Measurements from ENCODE around the gene TTC33.

The TTC33 gene

DNA sequence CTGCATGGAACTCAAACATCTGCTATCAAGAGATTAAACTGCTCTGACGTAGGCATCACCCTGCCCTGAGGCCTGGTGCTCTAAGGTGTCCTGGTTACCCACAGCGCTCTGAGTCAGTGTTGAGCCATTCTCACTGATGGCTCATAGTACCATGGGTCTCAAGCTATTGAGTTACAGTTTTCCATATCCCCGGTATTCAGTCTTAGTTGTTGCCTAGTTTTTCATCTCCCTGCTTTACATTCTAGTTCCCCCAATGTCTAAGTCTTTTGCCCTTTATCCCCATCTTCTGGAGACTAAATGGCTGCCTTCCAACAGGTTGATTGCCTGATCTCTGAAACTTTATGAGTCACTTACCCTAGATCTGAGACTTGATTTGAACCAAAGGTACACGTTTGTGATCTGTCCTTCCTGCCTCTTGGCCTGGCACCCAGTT lies 237.3 kb downstream of the TTC33 start:
- no peak for DNase-seq (ENCODE audit: low read depth)

- DNase-seq (ENCODE audit: low read depth), result no peak
These were observed 240.3 kb downstream of the TTC33 start for GRCh38 chr5:40515476-40515875.

DNA sequence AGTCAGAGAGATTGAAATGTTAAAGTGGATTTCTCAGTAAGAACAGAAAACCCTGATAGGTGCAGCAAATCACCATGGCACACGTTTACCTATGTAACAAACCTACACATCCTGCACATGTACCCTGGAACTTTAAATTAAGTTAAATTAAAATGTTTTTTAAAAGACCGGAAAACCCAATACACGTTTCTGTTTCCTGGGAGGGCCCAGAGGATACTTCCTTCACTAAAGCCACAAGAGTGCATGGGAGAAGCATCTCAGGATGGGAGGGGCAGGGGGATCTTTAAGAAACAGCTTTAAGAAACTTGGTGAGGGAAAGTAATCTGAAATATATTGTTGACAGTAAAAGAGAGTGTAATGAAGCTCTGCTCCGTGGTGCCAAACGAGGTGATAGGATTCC lies 240.8 kb downstream of the TTC33 start:
- DNase-seq (ENCODE audit: low read depth), result peak; percentile 8

DNA sequence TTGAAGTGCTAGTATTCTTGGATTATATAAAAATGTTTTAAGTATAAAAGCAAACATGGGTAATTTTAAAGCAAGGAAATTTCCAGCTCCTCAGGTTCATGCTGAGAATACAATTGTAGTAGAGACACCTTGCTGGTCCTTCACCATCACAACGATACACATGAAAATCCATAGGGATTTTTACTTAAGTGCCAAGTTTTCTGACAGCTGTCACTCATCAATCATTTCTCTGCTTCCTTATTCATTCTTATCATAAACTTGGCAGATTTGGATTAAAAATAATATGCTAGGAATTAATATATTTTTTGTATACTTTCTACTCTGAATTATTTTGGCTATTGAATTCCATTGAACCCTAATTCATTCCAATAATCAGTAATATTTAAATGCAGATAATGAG lies 244.0 kb downstream of the TTC33 start:
- DNase-seq (ENCODE audit: low read depth), result no peak

DNA sequence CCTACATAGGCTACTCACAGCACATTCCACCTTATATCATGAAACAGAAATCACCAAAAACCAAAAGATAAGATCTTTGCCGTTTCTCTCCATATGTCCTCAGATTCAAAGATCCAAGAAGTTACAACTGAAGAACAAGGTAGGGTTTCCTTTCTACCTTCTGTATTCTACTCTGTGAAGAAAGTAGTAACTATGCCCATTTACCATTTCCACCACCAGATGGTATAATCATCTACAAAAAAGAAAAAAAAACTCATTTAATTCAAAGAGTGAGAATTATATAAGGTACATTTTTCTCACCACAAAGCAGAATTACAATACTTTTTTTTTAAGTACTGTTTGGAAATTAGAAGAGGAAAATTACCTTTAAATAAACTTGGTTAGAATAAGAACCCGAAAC lies 248.7 kb downstream of the TTC33 start:
- no peak for DNase-seq (ENCODE audit: low read depth)

DNA sequence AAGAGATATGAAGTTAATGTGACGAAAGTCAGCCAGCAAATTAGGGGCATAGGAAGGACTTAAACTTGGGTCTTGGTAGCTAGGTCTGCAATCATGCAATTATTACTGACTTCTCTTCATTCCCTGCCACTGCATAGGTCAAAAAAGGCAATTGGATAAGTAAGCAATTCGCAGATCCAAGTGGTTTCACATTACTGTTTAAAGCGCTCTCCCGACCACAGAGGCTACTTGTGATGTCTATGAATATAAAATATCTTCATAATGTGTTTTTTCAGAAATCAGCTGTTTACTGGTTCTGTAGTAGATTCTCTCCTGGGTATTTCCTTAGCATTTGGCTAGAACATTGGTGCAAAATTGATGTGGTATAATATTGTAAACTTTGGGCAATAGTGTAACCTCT lies 250.7 kb downstream of the TTC33 start:
- no peak for DNase-seq (ENCODE audit: low read depth)

GRCh38 chr5:40503439-40503838 lies 252.3 kb downstream of the TTC33 start:
- DNase-seq (ENCODE audit: low read depth), result no peak

DNA sequence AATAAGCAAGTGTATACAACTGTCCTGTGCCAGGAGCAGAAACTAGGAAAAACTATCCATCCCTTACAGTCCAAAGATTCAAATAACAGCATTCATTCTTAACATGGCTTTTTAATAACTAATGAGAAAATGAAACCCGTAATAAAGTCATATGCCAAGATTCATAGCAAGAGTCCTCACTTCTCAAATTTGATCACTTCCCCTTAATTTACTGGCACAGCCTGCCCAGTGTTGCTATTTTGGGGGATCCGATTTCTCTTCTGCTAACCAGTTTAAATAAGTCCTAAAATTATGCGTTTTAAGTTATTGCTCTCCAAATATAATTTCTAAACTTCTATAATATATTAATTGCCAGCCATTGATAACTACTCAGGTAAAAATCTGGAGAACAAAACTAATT lies 253.0 kb downstream of the TTC33 start:
- DNase-seq (ENCODE audit: low read depth), result no peak

DNA sequence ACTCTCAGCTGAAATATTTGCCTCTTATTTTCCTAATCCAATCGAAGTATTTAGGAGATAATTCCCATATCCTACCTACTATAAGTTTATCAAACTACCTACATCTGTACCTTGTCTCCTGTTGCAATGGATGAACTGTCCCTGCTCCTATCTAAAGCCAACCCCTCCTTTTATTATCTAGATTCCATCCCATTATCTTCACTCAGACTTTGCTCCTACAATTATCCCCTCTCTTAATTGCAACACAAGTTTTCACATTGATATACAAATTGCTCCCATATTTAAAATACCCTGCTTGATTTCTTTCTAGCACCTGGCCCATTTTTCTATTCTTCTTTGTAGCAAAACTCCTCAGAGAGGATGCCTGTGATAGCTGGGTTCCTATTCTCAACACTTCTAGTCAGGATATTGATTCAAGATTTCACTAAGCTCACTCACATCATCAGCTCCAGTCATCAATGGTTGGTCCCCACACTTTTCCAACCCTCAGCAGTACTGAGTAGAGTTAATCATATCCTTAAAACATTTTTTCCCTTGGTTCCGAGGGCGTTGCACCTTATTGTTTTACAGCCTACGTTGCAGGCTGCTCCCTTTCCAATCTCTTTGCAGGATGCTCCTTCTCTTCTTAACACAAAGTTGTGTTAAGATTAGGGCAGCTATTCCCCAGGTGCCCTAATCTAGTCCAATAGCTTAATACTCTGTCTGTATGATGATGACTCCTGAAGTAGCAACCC lies 253.9 kb downstream of the TTC33 start:
- DNase-seq (ENCODE audit: low read depth), result no peak

- no peak for DNase-seq (ENCODE audit: low read depth)
These were observed 256.1 kb downstream of the TTC33 start for GRCh38 chr5:40499518-40500273.

- DNase-seq (ENCODE audit: low read depth), result no peak
These were observed 256.8 kb downstream of the TTC33 start for GRCh38 chr5:40499007-40499406.

DNA sequence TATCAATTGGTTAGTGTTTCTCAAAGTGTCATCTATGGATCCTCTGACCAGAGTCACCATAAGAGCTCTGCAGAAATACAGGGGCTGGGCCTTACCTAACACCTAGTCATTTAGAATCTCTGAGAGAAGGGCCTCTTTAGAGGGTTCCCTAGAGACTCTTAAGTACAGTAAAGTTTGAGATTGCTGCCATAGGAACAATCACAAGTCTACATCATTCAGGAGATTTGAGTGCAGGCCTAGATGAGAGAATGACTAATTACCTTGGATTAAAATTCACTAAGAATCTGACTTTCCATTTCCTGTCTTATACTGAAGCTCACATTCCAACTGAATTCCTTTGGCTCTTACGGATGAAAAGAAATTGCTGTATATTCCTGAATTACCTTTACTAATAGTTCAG lies 258.2 kb downstream of the TTC33 start:
- DNase-seq (ENCODE audit: low read depth), result no peak

DNA sequence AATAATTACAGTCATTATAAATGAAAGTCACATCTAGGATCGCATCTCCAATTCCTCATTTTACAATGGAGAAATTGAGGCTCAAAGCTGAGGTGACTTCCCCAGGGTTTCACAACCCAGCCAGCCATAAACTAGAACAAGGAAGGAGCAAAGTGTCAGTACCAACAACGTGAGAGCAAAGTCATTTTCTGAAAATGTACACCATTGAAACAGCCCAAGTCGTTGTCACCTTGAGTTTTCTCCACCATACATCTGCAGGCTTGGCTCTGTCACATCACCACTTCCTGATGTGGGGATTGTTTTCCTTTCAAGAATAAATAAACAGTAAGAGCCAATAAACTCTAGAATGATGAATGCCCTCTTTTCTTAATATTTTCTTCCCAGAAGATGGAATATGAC lies 260.5 kb downstream of the TTC33 start:
- DNase-seq (ENCODE audit: low read depth), result no peak

- DNase-seq (ENCODE audit: low read depth), result no peak
These were observed 261.0 kb downstream of the TTC33 start for GRCh38 chr5:40494631-40495236.

- DNase-seq (ENCODE audit: low read depth), result no peak
These were observed 263.7 kb downstream of the TTC33 start for GRCh38 chr5:40492056-40492455.

DNA sequence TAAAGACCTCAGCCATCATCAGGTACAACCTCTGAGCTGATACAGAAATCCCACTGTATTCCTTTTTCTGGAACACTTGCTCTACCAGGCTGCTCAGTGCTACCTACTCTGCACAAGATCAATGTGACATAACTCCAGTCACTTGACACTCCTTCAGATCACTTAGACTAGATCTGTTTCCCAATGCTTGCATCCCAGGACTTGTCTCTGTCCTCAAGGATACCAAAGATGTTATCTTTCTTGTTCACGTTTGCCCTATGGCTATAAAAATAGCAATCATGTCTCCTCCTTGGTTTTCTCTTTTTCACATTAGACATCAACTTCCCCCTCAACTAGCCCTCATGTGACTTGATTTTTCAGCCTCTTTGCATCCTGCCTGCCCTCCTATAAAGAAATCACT lies 264.1 kb downstream of the TTC33 start:
- DNase-seq (ENCODE audit: low read depth), result no peak

DNA sequence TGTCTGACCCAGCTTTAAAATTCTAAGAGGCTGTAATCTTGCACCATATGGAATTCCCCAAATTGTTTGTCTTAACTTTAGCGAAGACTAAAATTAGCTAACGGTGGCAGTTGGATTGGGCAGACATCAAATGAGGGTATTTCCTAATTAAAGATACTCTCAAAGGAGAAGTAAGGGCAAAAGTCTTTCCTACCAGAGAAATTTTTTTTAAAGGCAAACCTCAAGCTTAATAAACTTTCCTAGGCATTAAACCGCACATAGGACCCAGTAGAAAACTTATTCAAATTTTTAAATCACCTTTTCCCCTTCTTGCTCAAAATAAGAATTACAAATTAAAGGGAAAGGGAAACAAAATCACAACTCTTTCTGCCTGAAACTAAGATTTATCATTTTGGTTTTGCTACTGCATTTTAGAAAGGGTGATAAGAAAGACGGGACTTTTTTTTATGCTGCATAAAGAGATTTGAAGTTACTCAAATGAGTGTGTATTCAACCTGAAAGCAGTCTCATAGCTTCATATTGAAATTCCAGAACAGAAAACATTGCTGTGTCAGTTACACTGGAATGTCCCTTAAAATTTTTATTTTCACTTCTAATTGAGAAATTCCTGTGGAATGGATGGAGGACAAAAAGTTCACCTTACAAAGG lies 265.2 kb downstream of the TTC33 start:
- DNase-seq (ENCODE audit: low read depth), result no peak

DNA sequence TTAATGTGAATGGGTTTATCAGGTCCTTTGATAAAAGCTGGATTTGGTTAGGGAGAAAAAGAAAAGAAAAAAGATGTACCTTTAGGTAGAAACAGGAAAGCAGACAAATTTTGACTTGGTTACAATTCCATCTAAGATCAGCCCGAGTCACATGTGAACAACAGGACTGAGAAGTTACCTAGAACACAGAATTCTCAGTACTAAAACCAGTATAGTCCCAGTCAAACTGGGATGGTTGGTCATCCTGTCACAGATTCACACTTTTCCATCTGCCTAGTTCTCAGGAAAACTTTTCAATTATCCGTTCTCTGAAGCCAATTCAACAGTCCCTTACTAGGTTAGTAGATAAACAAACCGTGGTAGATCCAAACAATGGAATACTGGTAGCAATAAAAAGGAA lies 266.3 kb downstream of the TTC33 start:
- DNase-seq (ENCODE audit: low read depth), result no peak

DNA sequence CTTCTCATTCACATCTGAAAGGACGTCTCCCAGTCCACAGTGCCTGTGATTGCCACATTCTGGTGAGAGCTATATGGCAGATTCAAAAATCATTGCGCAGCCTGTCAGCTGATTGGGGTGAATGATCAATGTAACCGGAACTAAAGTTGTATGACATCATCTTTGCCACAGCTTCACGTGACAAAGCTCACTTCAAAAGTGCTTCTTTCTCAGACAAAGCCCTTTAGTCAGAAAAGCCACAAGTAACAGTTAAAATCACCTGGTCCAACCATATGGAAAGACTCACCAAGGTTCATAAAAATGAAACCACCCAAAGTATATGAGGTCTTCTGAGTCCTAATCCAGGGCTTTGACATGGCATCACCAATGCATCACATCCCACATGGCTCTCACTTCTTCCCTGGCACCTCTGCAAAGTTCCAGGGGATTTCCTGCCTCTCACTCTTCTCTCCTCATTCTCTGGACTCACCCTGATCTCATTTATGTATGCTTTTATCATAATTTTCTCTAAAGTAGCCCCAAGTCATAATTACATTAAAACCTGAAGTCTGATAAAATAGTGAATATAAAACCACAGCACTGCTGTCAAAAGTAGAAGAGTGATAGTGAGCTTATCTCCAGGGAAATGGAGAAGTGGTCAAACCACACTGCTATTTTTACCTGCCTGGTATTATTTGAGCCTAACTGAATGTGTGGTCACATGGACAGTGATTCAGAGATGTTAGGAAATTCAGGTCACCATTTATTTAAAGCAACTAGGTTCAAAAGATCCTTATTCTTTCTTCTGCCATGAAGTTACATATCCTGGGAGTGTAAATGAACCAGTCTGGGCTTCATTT lies 269.1 kb downstream of the TTC33 start:
- peak; percentile 57 for DNase-seq (ENCODE audit: low read depth)

- no peak for DNase-seq (ENCODE audit: low read depth)
These were observed 270.5 kb downstream of the TTC33 start for GRCh38 chr5:40485021-40485998.

DNA sequence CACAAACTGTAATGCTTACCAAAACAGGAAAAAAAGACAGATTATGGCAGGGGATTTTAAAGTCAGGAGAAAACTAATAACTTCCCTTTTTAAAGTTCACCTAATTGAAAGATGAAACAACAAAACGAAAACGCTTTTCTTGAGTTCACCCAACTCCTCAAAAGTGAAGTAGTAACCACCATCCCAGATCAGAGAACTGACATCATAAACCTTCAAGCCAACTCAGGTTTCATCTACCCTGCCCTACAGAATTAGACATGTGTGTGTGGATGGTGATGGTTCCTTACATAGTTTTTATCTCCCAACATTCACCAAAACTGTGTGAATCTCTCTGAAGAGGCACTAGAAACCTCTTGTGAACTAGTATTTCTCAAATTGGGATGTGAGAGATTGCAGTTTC lies 271.3 kb downstream of the TTC33 start:
- no peak for DNase-seq (ENCODE audit: low read depth)

Measured in T-helper 22 cell (primary cell).